SU-DHL-6 (cell line): ENCODE measurements around the gene HMG20A.

Experiments
- CTCF ChIP-seq: fragments of 200-600 bp; sonication (generic); IDR thresholded peaks from one replicate; pipeline ENCODE4 v1.5.1; 2017; ENCODE audit warnings: antibody characterized with exemption, mild to moderate bottlenecking, low read length, moderate library complexity; ENCODE audit not compliant: insufficient read depth, poor library complexity, severe bottlenecking
- EZH2phosphoT487 ChIP-seq: fragments of 200-600 bp; sonication (generic), shearing (Covaris generic); conservative IDR thresholded peaks from 2 replicates; pipeline ENCODE4 v1.6.1; 2018; ENCODE audit warnings: mild to moderate bottlenecking, antibody characterized with exemption, low read length, moderate library complexity, mixed read lengths

- no peak for TF ChIP-seq CTCF
- no peak for TF ChIP-seq EZH2phosphoT487
Measured at GRCh38 chr15:77398927-77399326, 21.8 kb upstream of the HMG20A start.
